Endodermal cell (in vitro differentiated cells): Measurements from ENCODE around the gene APCDD1. TPM values are rescaled to one million over a fixed set of nuclear protein-coding genes. Genes with fewer than 3 reads are reported as not detected.

Experiments
- DNase-seq: peaks from one replicate; pipeline ENCODE4 v3.0.0-alpha.2; 2017
- H3K27ac ChIP-seq: 2 replicates; pipeline ENCODE4 v1.5.1; 2013; ENCODE audit warnings: mild to moderate bottlenecking, low read depth, low read length, moderate library complexity
- H3K27me3 ChIP-seq: 2 replicates; pipeline ENCODE4 v1.6.1; 2013; ENCODE audit warnings: mild to moderate bottlenecking, low read length, moderate library complexity; ENCODE audit not compliant: insufficient read depth, control insufficient read depth, poor library complexity, severe bottlenecking
- H3K36me3 ChIP-seq: 2 replicates; pipeline ENCODE4 v1.7.0; 2013; ENCODE audit warnings: mild to moderate bottlenecking, low read length, moderate library complexity; ENCODE audit not compliant: control insufficient read depth, insufficient read depth
- H3K4me1 ChIP-seq: one replicate; pipeline ENCODE4 v1.7.0; 2013; ENCODE audit warnings: low read length; ENCODE audit not compliant: control insufficient read depth, insufficient read depth
- H3K4me3 ChIP-seq: 2 replicates; pipeline ENCODE4 v1.5.1; 2013; ENCODE audit warnings: mild to moderate bottlenecking, low read length, moderate library complexity
- H3K9ac ChIP-seq: 2 replicates; pipeline ENCODE4 v1.6.1; 2013; ENCODE audit warnings: mild to moderate bottlenecking, low read length, moderate library complexity; ENCODE audit not compliant: poor library complexity, severe bottlenecking; ENCODE audit errors: extremely low read depth
- H3K9me3 ChIP-seq: 2 replicates; pipeline ENCODE4 v1.6.1; 2013; ENCODE audit warnings: mild to moderate bottlenecking, low read length, moderate library complexity; ENCODE audit not compliant: control insufficient read depth
- H3K27ac Mint-ChIP-seq: 2 replicates; pipeline ENCODE4 v1.8.0; 2020; ENCODE audit warnings: mixed read lengths
- H3K27me3 Mint-ChIP-seq: 2 replicates; pipeline ENCODE4 v1.8.0; 2021; ENCODE audit warnings: mild to moderate bottlenecking, mixed read lengths; ENCODE audit not compliant: insufficient read depth
- H3K36me3 Mint-ChIP-seq: 2 replicates; pipeline ENCODE4 v1.8.0; 2020; ENCODE audit warnings: low read depth, mixed read lengths
- H3K4me1 Mint-ChIP-seq: 2 replicates; pipeline ENCODE4 v1.8.0; 2020; ENCODE audit warnings: mixed read lengths
- H3K4me3 Mint-ChIP-seq: 2 replicates; pipeline ENCODE4 v1.8.0; 2020; ENCODE audit warnings: mild to moderate bottlenecking, moderate library complexity, mixed read lengths
- H3K9me3 Mint-ChIP-seq: 2 replicates; pipeline ENCODE4 v1.8.0; 2020; ENCODE audit warnings: mild to moderate bottlenecking, mixed read lengths
- WGBS, 2 experiments: methylation state at CpG; one replicate each; pipeline versions ENCODE4 v1.1.5 to v1.1.7; 2013; ENCODE audit warnings: missing lambda C conversion rate in 2 of 2, mixed read lengths in 1 of 2; ENCODE audit not compliant: insufficient coverage in 1 of 2, insufficient read length in 1 of 2; 5-methylcytosine and 5-hydroxymethylcytosine counted together
- total RNA-seq, 2 donors: library from RNA; stranded (reverse); fragmentation: NEBNext Ultra II Directional in 1 of 2; extraction: Animal tissue kit (Norgen Biotek cat#: 25700) in 1 of 2; gene quantifications; 2 replicates in 1 of 2; 3 replicates in 1 of 2; pipeline ENCODE4 v1.2.1, GENCODE V29; 2021
- TF ChIP-seq, protein P1 (sequence below): fragments of 200-600 bp; sonication (generic); conservative IDR thresholded peaks from 2 replicates; pipeline ENCODE4 v1.5.0; 2021; ENCODE audit warnings: antibody characterized with exemption, mild to moderate bottlenecking

APCDD1 gene
- total RNA-seq, 2 donors from 2014 or later = 6.5 to 9.0 TPM

DNA sequence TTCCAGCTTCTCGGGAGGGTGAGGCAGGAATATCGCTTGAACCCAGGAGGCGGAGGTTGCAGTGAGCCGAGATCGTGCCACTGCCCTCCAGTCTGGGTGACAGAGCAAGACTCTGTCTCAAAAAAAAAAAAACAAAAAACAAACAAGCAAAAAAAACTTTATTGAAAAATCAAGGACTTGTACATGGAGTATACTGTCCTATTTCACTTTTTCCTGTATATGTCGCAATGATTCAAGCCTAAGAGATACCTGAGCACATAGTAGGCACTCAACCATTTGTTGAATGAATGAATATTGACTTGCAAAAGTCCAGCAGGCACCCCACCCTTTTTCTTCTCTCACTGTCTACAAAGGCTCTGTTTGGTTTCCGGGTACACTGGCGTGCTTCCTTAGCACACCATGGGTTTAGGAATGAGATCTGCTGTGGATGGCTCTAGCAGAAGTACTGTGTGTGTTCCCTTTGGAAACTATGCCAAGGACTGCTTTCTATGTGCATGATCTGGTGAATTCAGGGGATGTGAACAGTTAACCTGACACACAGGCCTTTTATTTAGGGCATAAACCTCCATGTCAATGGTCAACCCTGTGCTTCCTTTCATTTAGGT, 6.1 kb downstream of the APCDD1 start:
- H3K9ac ChIP-seq = no peak overlapping the region
- no peaks in the 10 kb centered on the region for H3K36me3 Mint-ChIP-seq
- no peak overlapping the region for H3K27ac Mint-ChIP-seq
- no peak for DNase-seq
- H3K4me1 ChIP-seq = peaks cover 2% of the 10 kb centered on the region
- no peak overlapping the region for H3K4me3 Mint-ChIP-seq
- no peak overlapping the region for H3K27ac ChIP-seq
- no peaks in the 10 kb centered on the region for H3K9me3 ChIP-seq
- H3K4me1 Mint-ChIP-seq = peaks cover 16% of the 10 kb centered on the region
- peaks cover 3% of the 10 kb centered on the region for H3K27me3 ChIP-seq
- TF ChIP-seq, protein P1, sequence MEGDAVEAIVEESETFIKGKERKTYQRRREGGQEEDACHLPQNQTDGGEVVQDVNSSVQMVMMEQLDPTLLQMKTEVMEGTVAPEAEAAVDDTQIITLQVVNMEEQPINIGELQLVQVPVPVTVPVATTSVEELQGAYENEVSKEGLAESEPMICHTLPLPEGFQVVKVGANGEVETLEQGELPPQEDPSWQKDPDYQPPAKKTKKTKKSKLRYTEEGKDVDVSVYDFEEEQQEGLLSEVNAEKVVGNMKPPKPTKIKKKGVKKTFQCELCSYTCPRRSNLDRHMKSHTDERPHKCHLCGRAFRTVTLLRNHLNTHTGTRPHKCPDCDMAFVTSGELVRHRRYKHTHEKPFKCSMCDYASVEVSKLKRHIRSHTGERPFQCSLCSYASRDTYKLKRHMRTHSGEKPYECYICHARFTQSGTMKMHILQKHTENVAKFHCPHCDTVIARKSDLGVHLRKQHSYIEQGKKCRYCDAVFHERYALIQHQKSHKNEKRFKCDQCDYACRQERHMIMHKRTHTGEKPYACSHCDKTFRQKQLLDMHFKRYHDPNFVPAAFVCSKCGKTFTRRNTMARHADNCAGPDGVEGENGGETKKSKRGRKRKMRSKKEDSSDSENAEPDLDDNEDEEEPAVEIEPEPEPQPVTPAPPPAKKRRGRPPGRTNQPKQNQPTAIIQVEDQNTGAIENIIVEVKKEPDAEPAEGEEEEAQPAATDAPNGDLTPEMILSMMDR = no peak
- H3K36me3 ChIP-seq = no peaks in the 10 kb centered on the region
- 96% methylated on average over 4 to 8 of the region's 8 CpGs for WGBS, 2 experiments
- H3K27me3 Mint-ChIP-seq = peaks cover 6% of the 10 kb centered on the region
- no peaks in the 10 kb centered on the region for H3K9me3 Mint-ChIP-seq
- H3K4me3 ChIP-seq = no peak overlapping the region

DNA sequence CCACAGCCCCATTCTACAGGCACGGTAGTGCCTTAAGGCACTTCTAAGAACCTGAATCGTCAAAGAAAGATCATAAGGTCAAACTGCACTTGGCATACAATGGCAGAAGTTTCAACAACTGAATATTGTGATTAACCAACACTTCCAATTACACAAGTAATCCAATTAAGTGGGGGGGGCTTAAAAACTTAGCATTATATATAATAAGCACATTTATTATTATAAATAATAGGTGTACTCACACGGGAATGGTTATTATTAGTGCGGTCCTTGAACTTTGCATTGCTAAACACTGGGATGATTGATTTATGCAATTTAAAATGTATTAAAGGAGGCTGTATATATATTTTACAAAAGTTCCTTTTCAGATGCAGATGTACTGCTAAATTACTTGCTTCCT, 7.6 kb downstream of the APCDD1 start:
- H3K27ac Mint-ChIP-seq = no peak overlapping the region
- Histone ChIP-seq H3K36me3 (no peaks in the 10 kb centered on the region), H3K9me3 (no peaks in the 10 kb centered on the region), H3K4me1 (no peaks in the 10 kb centered on the region), H3K27ac (no peak overlapping the region), H3K4me3 (no peak overlapping the region), H3K9ac (no peak overlapping the region), H3K27me3 (no peaks in the 10 kb centered on the region)
- no peaks in the 10 kb centered on the region for H3K27me3 Mint-ChIP-seq
- no peak overlapping the region for H3K4me3 Mint-ChIP-seq
- H3K36me3 Mint-ChIP-seq = no peaks in the 10 kb centered on the region
- TF ChIP-seq, protein P1 = no peak
- H3K9me3 Mint-ChIP-seq = no peaks in the 10 kb centered on the region
- H3K4me1 Mint-ChIP-seq = peaks cover 2% of the 10 kb centered on the region
- WGBS, 2 experiments = 84% methylated on average over 2 of the region's 4 CpGs; no CpG with 5 or more reads in 1 of the 2 experiments
- DNase-seq = no peak

DNA sequence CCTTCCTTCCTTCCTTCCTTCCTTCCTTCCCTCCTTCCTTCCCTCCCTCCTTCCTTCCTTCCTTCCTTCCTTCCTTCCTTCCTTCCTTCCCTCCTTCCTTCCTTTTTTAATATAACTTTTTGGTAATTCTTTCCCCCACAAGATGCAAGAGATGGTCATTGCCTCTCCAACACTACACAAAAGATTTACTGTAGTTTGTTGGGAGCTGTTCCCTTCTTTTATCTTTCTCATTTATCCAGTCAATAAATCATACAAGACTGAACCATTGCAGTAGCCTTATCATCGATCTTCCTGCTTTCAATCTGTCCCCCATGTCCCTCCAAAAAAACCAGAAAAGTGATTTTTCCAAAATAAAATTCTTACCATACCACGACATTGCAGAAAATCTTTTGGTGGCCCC, 8.2 kb downstream of the APCDD1 start:
- no peaks in the 10 kb centered on the region for H3K9me3 ChIP-seq
- Mint-ChIP-seq H3K27me3 (no peaks in the 10 kb centered on the region), H3K9me3 (no peaks in the 10 kb centered on the region), H3K27ac (no peak overlapping the region), H3K4me3 (no peak overlapping the region), H3K36me3 (no peaks in the 10 kb centered on the region), H3K4me1 (peaks cover 3% of the 10 kb centered on the region)
- no peak overlapping the region for H3K27ac ChIP-seq
- no peaks in the 10 kb centered on the region for H3K27me3 ChIP-seq
- no peak overlapping the region for H3K9ac ChIP-seq
- TF ChIP-seq, protein P1 = no peak
- no peak for DNase-seq
- H3K4me3 ChIP-seq = no peak overlapping the region
- WGBS, 2 experiments = 86 to 94% methylated on average over 2 of the region's 2 CpGs
- no peaks in the 10 kb centered on the region for H3K4me1 ChIP-seq
- H3K36me3 ChIP-seq = no peaks in the 10 kb centered on the region
